ENCODE measurements around the gene PLXDC2. TPM values are rescaled to one million over a fixed set of nuclear protein-coding genes. Genes with fewer than 3 reads are reported as not detected.

PLXDC2 gene
- polyA plus RNA-seq, 1 experiment, result 0.47 TPM

GRCh38 chr10:19979628-19980027 lies 163.4 kb downstream of the PLXDC2 start:
- ChIA-PET CTCF (no interaction called here), POLR2A (no interaction called here)
- H3K4me3 ChIP-seq (ENCODE audit: low read depth, low read length), result no peak overlapping the region
- no peaks in the 10 kb centered on the region for H3K27me3 ChIP-seq (ENCODE audit: control insufficient read depth, insufficient read depth, low read length)
- no peaks in the 10 kb centered on the region for H3K36me3 ChIP-seq (ENCODE audit: control insufficient read depth, insufficient read depth, low read length)
- TF ChIP-seq CTCF (IDR thresholded peaks at IDR 0.05; ENCODE audit: insufficient read depth, low read depth, low read length), result no peak
- no peak for DNase-seq (ENCODE audit: low read depth)

- Histone ChIP-seq H3K4me3 (ENCODE audit: low read depth, low read length) (no peak overlapping the region), H3K36me3 (ENCODE audit: control insufficient read depth, insufficient read depth, low read length) (no peaks in the 10 kb centered on the region), H3K27me3 (ENCODE audit: control insufficient read depth, insufficient read depth, low read length) (no peaks in the 10 kb centered on the region)
- DNase-seq (ENCODE audit: low read depth), result no peak
- POLR2A ChIA-PET, result no interaction called here
- CTCF ChIA-PET, result interaction anchor here (0.9 kb wide), 1 partner anchor 10 kb away, joined by 3 read pairs; no protein-coding TSS in a partner anchor
- TF ChIP-seq CTCF (IDR thresholded peaks at IDR 0.05; ENCODE audit: insufficient read depth, low read depth, low read length), result no peak
Observed at GRCh38 chr10:19983880-19984565, 167.8 kb downstream of the PLXDC2 start.

DNA sequence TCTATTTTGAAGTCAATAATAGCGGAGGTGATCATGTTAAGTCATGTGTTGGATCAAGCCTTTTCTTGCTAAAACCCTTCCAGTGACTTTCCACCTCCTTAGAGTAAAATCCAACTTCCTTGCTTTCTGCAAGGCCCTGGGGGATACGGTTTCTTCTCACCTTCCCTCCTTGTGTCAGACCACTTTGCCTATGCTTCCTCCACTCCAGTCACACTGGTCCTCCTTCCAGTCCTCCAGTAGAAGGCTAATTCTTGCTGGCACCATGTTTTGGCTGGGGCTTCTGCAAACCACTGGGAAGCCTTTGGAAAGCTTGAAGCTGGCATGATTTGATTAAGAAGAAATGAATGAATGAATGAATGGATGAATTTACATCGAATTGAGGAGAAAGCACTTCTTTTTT lies 169.5 kb downstream of the PLXDC2 start:
- no peak for DNase-seq (ENCODE audit: low read depth)
- no peak overlapping the region for H3K4me3 ChIP-seq (ENCODE audit: low read depth, low read length)
- no peak for TF ChIP-seq CTCF (IDR thresholded peaks at IDR 0.05; ENCODE audit: insufficient read depth, low read depth, low read length)
- POLR2A ChIA-PET, result no interaction called here
- no peaks in the 10 kb centered on the region for H3K36me3 ChIP-seq (ENCODE audit: control insufficient read depth, insufficient read depth, low read length)
- H3K27me3 ChIP-seq (ENCODE audit: control insufficient read depth, insufficient read depth, low read length), result no peaks in the 10 kb centered on the region
- CTCF ChIA-PET, result no interaction called here

- DNase-seq (ENCODE audit: low read depth), result no peak
- no peak for TF ChIP-seq CTCF (IDR thresholded peaks at IDR 0.05; ENCODE audit: insufficient read depth, low read depth, low read length)
- Histone ChIP-seq H3K27me3 (ENCODE audit: control insufficient read depth, insufficient read depth, low read length) (no peaks in the 10 kb centered on the region), H3K4me3 (ENCODE audit: low read depth, low read length) (no peak overlapping the region), H3K36me3 (ENCODE audit: control insufficient read depth, insufficient read depth, low read length) (no peaks in the 10 kb centered on the region)
- CTCF ChIA-PET, result no interaction called here
- POLR2A ChIA-PET, result no interaction called here
Observed at GRCh38 chr10:19986591-19986990, 170.4 kb downstream of the PLXDC2 start.

DNA sequence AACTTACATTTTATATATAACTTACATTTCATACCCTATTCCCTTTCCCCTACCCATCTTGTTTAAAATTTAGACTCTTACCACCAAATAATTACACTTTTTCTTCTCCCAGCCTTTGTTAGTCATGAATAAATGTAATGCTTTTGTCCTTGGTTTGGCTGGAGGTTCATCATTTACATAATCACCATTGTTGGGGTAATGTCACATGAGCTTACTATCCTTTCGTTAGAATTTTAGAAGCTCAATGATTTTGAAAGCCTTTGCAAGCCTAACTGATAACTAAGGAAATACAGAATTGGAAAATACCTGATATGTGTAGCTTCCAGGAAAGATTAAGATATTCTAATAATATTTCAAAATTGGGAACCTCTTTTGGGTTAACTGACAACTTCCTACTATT lies 171.7 kb downstream of the PLXDC2 start:
- TF ChIP-seq CTCF (IDR thresholded peaks at IDR 0.05; ENCODE audit: insufficient read depth, low read depth, low read length), result no peak
- ChIA-PET POLR2A (no interaction called here), CTCF (no interaction called here)
- no peaks in the 10 kb centered on the region for H3K27me3 ChIP-seq (ENCODE audit: control insufficient read depth, insufficient read depth, low read length)
- no peak for DNase-seq (ENCODE audit: low read depth)
- H3K36me3 ChIP-seq (ENCODE audit: control insufficient read depth, insufficient read depth, low read length), result no peaks in the 10 kb centered on the region
- H3K4me3 ChIP-seq (ENCODE audit: low read depth, low read length), result no peak overlapping the region

Measured in BJ (cell line).